WERI-Rb-1 (cell line): ENCODE results near the gene FBXO24.

Experiments used
- DNase-seq: peaks from one replicate; pipeline ENCODE4 v3.0.0-alpha.2; 2020
- H3K27ac ChIP-seq: fragments of 250-450 bp; sonication (Bioruptor Pico); 2 replicates; pipeline ENCODE4 v1.5.1; 2020; ENCODE audit warnings: mild to moderate bottlenecking, moderate library complexity
- H3K27me3 ChIP-seq: fragments of 250-450 bp; sonication (Bioruptor Pico); 2 replicates; pipeline ENCODE4 v1.5.1; 2021; ENCODE audit warnings: mild to moderate bottlenecking, low read depth, moderate library complexity; ENCODE audit not compliant: insufficient read depth, severe bottlenecking
- H3K36me3 ChIP-seq: fragments of 250-450 bp; sonication (Bioruptor Pico); 2 replicates; pipeline ENCODE4 v1.5.1; 2020; ENCODE audit warnings: mild to moderate bottlenecking, moderate library complexity
- H3K4me3 ChIP-seq: 2 replicates; pipeline ENCODE4 v1.5.1; 2011; ENCODE audit warnings: low read depth, mild to moderate bottlenecking, control low read depth, low read length
- H3K9me3 ChIP-seq: fragments of 250-450 bp; sonication (Bioruptor Pico); 2 replicates; pipeline ENCODE4 v1.5.1; 2021; ENCODE audit warnings: mild to moderate bottlenecking, moderate library complexity; ENCODE audit not compliant: severe bottlenecking
- CTCF ChIP-seq: IDR thresholded peaks from 2 replicates; pipeline ENCODE4 v1.5.1; 2011; ENCODE audit warnings: low read depth, mild to moderate bottlenecking, control low read depth, inconsistent platforms, low read length

FBXO24 gene

GRCh38 chr7:100555701-100556100 is 30.4 kb upstream of the FBXO24 start:
- peaks cover 15% of the 10 kb centered on the region for H3K36me3 ChIP-seq
- H3K9me3 ChIP-seq: no peaks in the 10 kb centered on the region
- no peaks in the 10 kb centered on the region for H3K27me3 ChIP-seq
- no peak for DNase-seq
- TF ChIP-seq CTCF: no peak
- H3K4me3 ChIP-seq: no peak overlapping the region
- H3K27ac ChIP-seq: no peak overlapping the region

DNA sequence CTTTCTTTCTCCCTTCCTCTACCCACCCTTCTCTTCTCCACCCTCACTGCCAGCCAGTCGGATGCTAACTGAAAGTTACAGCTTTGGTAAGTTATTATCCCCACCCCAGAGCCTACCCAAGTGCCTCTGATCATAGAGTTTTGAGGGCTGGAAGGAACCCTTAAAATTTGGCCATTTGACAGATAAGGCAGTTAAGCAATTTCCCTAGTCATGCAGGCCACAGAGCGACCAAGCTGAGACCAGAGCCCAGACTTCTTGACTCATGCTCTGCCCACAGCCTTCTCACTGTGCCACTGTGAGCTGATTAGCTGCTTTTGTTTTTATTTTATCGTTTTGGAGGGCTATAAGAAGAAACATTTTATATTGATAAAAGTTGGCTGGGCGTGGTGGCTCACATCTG is 29.6 kb upstream of the FBXO24 start:
- no peak for DNase-seq
- H3K27ac ChIP-seq: no peak overlapping the region
- no peaks in the 10 kb centered on the region for H3K9me3 ChIP-seq
- no peak overlapping the region for H3K4me3 ChIP-seq
- no peak for TF ChIP-seq CTCF
- peaks cover 10% of the 10 kb centered on the region for H3K36me3 ChIP-seq
- H3K27me3 ChIP-seq: no peaks in the 10 kb centered on the region

GRCh38 chr7:100559127-100559526 is 27.0 kb upstream of the FBXO24 start:
- no peaks in the 10 kb centered on the region for H3K9me3 ChIP-seq
- H3K36me3 ChIP-seq: peaks cover 8% of the 10 kb centered on the region
- no peaks in the 10 kb centered on the region for H3K27me3 ChIP-seq
- H3K4me3 ChIP-seq: no peak overlapping the region
- H3K27ac ChIP-seq: no peak overlapping the region
- DNase-seq: no peak
- TF ChIP-seq CTCF: no peak

GRCh38 chr7:100561491-100562194 is 24.5 kb upstream of the FBXO24 start:
- TF ChIP-seq CTCF: no peak
- peaks cover 2% of the 10 kb centered on the region; the same call in 1 of the 2 replicates for H3K36me3 ChIP-seq
- no peaks in the 10 kb centered on the region for H3K9me3 ChIP-seq
- DNase-seq: no peak
- H3K27ac ChIP-seq: no peak overlapping the region
- H3K4me3 ChIP-seq: no peak overlapping the region
- H3K27me3 ChIP-seq: no peaks in the 10 kb centered on the region

GRCh38 chr7:100562195-100563099 is 23.7 kb upstream of the FBXO24 start:
- Histone ChIP-seq H3K36me3 (peaks cover 2% of the 10 kb centered on the region; the same call in 1 of the 2 replicates), H3K9me3 (no peaks in the 10 kb centered on the region), H3K4me3 (no peak overlapping the region), H3K27me3 (no peaks in the 10 kb centered on the region), H3K27ac (no peak overlapping the region)
- DNase-seq: no peak
- no peak for TF ChIP-seq CTCF
